B cell (primary cell): ENCODE results near the gene TMEM41B. TPM values are rescaled to one million over a fixed set of nuclear protein-coding genes. Genes with fewer than 3 reads are reported as not detected.

Experiments
- ATAC-seq: fragments of 200-7000 bp; cut with Tn5 transposase; one replicate; pipeline ENCODE4 v1.10.0; 2021; ENCODE audit warnings: low read depth, mild to moderate bottlenecking, moderate number of reproducible peaks, moderate library complexity
- CTCF ChIA-PET: fragments of 350-600 bp; sonication (Branson Sonifier 250); formaldehyde crosslinking; loops from one replicate; lab custom pipeline; 2021; ENCODE audit warnings: antibody characterized with exemption, inconsistent platforms; lab: Charles Lee
- POLR2A ChIA-PET: fragments of 350-600 bp; sonication (Branson Sonifier 250); formaldehyde crosslinking; loops from one replicate; lab custom pipeline; 2021; ENCODE audit warnings: antibody characterized with exemption; lab: Charles Lee
- DNase-seq: peaks from one replicate; pipeline ENCODE4 v3.0.0; 2013
- H2AFZ ChIP-seq: 2 replicates; pipeline ENCODE4 v1.6.1; 2012; ENCODE audit warnings: mild to moderate bottlenecking, low read depth, low read length; ENCODE audit not compliant: insufficient read depth, poor library complexity, severe bottlenecking
- H3K27ac ChIP-seq, 2 donors: 1 replicate in 1 of 2; 2 replicates in 1 of 2; pipeline ENCODE4 v1.5.1; 2012 to 2013; ENCODE audit warnings: low read length in 2 of 2, mild to moderate bottlenecking in 2 of 2, moderate library complexity in 1 of 2
- H3K27me3 ChIP-seq, 4 experiments: fragments of 200-600 bp in 1 of 4; sonication (generic) in 1 of 4; replicated peaks in 1 of 4; 1 replicate in 2 of 4; 2 replicates in 2 of 4; pipeline versions ENCODE4 v1.6.1 to v1.7.0; 2013 to 2016; ENCODE audit warnings: low read length in 3 of 4, mild to moderate bottlenecking in 2 of 4, mixed read lengths in 1 of 4, moderate library complexity in 1 of 4; ENCODE audit not compliant: insufficient read depth in 4 of 4, control insufficient read depth in 3 of 4; ENCODE audit errors: control extremely low read depth in 1 of 4
- H3K36me3 ChIP-seq, 2 experiments: replicated peaks in 1 of 2; 1 replicate in 1 of 2; 2 replicates in 1 of 2; pipeline versions ENCODE4 v1.6.1 to v1.7.1; 2013; ENCODE audit warnings: low read length in 1 of 2; ENCODE audit not compliant: insufficient read depth in 2 of 2, control insufficient read depth in 1 of 2; ENCODE audit errors: control extremely low read depth in 1 of 2, extremely low read depth in 1 of 2
- H3K4me1 ChIP-seq, 2 donors: fragments of 200-600 bp in 1 of 2; sonication (generic) in 1 of 2; 1 replicate in 1 of 2; 2 replicates in 1 of 2; pipeline versions ENCODE4 v1.5.1 to v1.6.1; 2013 to 2017; ENCODE audit warnings: low read length in 2 of 2; ENCODE audit not compliant: control insufficient read depth in 2 of 2, insufficient read depth in 2 of 2
- H3K4me2 ChIP-seq: replicated peaks from 2 replicates; pipeline ENCODE3; 2012; ENCODE audit warnings: mild to moderate bottlenecking, low read depth, low read length; ENCODE audit not compliant: poor library complexity, severe bottlenecking
- H3K4me3 ChIP-seq, 5 experiments: fragments of 200-600 bp in 1 of 5; sonication (generic) in 1 of 5; 1 replicate in 3 of 5; 2 replicates in 2 of 5; pipeline versions ENCODE4 v1.5.1 to v1.7.0; 2011 to 2016; ENCODE audit warnings: low read length in 4 of 5, mild to moderate bottlenecking in 4 of 5, low read depth in 2 of 5, control low read depth in 1 of 5, moderate library complexity in 1 of 5; ENCODE audit not compliant: insufficient read depth in 1 of 5; ENCODE audit errors: control extremely low read depth in 1 of 5, extremely low read depth in 1 of 5
- H3K79me2 ChIP-seq: fragments of 200-600 bp; sonication (generic); one replicate; pipeline ENCODE4 v1.6.0; 2016; ENCODE audit warnings: low read length; ENCODE audit not compliant: control insufficient read depth, insufficient read depth
- H3K9ac ChIP-seq: fragments of 200-600 bp; sonication (generic); 2 replicates; pipeline ENCODE4 v1.6.1; 2017; ENCODE audit warnings: mild to moderate bottlenecking, low read length, moderate library complexity
- H3K9me3 ChIP-seq, 3 donors: one replicate each; pipeline versions ENCODE4 v1.6.1 to v1.7.1; 2013; ENCODE audit warnings: low read length in 2 of 3; ENCODE audit not compliant: control insufficient read depth in 2 of 3, insufficient read depth in 1 of 3; ENCODE audit errors: control extremely low read depth in 1 of 3
- H4K20me1 ChIP-seq: 2 replicates; pipeline ENCODE4 v1.6.0; 2012; ENCODE audit warnings: mild to moderate bottlenecking, low read length; ENCODE audit not compliant: insufficient read depth, control insufficient read depth, poor library complexity, severe bottlenecking
- H3K27ac Mint-ChIP-seq: one replicate; pipeline ENCODE4 v1.8.0; 2021; ENCODE audit warnings: mixed read lengths
- H3K27me3 Mint-ChIP-seq: one replicate; pipeline ENCODE4 v1.8.0; 2021; ENCODE audit warnings: mixed read lengths
- H3K4me1 Mint-ChIP-seq: one replicate; pipeline ENCODE4 v1.8.0; 2021; ENCODE audit warnings: mixed read lengths
- H3K4me3 Mint-ChIP-seq: one replicate; pipeline ENCODE4 v1.8.0; 2021; ENCODE audit warnings: mixed read lengths
- H3K9me3 Mint-ChIP-seq: one replicate; pipeline ENCODE4 v1.8.0; 2022; ENCODE audit warnings: mixed read lengths; ENCODE audit not compliant: insufficient read depth
- EZH2 ChIP-seq: IDR thresholded peaks from 2 replicates; pipeline ENCODE4 v1.6.1; 2012; ENCODE audit warnings: borderline replicate concordance, low read depth, mild to moderate bottlenecking, moderate library complexity, low read length; ENCODE audit not compliant: insufficient read depth, poor library complexity, severe bottlenecking
- WGBS: methylation state at CpG from one replicate; pipeline ENCODE4 v1.1.5; 2013; ENCODE audit warnings: missing lambda C conversion rate; ENCODE audit not compliant: insufficient coverage; 5-methylcytosine and 5-hydroxymethylcytosine counted together
- intact Hi-C: fragments of 100-400 bp; cut with micrococcal nuclease; formaldehyde crosslinking; loops from one replicate; pipeline ENCODE4 v1.10.0; 2022
- polyA plus RNA-seq: library from polyadenylated mRNA; depleted of rRNA; stranded (reverse); fragments of >200 nt; gene quantifications from 2 replicates; pipeline ENCODE4 v1.2.3, GENCODE V29; 2012
- total RNA-seq, 2 donors: library from RNA; stranded (reverse); fragments of 120-200 nt in 1 of 2; gene quantifications; 1 replicate in 1 of 2; 2 replicates in 1 of 2; pipeline versions ENCODE4 v1.2.3 to v1.2.4, GENCODE V29; 2013 to 2022
- TF ChIP-seq, protein P1 (sequence below): fragments of 200-600 bp; IDR thresholded peaks from one replicate; pipeline ENCODE4 v1.8.0; 2022; ENCODE audit warnings: antibody characterized with exemption, mild to moderate bottlenecking

The TMEM41B gene
- total and polyA plus RNA-seq, 2 donors (not counting 1 experiment from before 2014, with no cell fraction given) = 16.1 to 43.9 TPM

DNA sequence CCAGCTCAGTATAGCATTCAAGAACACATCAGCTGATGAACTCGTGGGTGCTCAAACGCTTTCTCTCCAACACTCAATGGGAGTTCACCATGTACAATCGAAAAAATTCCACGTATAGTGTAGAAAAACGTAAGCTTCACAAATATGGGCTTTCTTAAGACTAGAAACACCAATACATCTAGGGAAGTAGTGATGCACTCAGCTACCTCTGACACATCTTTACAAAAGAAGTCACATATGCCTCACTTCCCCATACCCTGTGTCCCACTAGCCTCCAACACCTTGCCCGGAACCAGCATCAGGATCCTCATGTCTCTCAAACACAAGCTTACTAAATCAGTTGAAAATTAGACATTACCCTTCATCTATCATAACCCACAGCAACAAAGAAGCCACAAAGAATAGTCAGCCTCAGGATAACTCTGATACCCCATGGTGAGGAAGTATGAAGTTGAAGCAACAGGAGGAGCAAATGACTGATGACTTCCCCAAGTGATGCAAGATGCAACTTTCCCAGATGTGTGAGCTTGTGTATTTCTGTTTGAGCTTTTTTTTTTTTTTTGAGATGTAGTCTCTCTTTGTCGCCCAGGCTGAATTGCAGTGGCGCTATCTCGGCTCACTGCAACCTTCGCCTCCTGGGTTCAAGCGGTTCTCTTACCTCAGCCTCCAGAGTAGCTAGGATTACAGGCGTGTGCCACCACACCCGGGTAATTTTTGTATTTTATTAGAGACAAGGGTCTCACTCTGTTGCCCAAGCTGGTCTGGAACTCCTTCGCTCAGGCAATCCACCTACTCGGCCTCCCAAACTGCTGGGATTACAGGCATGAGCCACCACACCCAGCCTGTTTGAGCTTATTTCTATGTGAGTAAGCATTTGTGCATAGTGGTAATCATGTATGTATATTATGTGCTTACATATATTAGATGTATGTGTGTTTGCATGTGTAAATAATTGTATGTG, 40.7 kb downstream of the TMEM41B start:
- Histone ChIP-seq H3K9ac (no peak overlapping the region), H3K27me3 (no peaks in the 10 kb centered on the region), H3K4me2 (no peak overlapping the region), H2AFZ (no peak overlapping the region), H3K4me1 (no peaks in the 10 kb centered on the region), H4K20me1 (no peaks in the 10 kb centered on the region), H3K79me2 (no peaks in the 10 kb centered on the region), H3K4me3 (no peak overlapping the region), H3K36me3 (peaks cover 0 to 2% of the 10 kb centered on the region in 2 experiments), H3K9me3 (no peaks in the 10 kb centered on the region), H3K27ac (no peak overlapping the region)
- ChIA-PET CTCF (no interaction called here), POLR2A (interaction anchor here (0.6 kb wide), 1 partner anchor 184 kb away, joined by 3 read pairs; no protein-coding TSS in a partner anchor)
- no peak for TF ChIP-seq EZH2
- TF ChIP-seq, protein P1, sequence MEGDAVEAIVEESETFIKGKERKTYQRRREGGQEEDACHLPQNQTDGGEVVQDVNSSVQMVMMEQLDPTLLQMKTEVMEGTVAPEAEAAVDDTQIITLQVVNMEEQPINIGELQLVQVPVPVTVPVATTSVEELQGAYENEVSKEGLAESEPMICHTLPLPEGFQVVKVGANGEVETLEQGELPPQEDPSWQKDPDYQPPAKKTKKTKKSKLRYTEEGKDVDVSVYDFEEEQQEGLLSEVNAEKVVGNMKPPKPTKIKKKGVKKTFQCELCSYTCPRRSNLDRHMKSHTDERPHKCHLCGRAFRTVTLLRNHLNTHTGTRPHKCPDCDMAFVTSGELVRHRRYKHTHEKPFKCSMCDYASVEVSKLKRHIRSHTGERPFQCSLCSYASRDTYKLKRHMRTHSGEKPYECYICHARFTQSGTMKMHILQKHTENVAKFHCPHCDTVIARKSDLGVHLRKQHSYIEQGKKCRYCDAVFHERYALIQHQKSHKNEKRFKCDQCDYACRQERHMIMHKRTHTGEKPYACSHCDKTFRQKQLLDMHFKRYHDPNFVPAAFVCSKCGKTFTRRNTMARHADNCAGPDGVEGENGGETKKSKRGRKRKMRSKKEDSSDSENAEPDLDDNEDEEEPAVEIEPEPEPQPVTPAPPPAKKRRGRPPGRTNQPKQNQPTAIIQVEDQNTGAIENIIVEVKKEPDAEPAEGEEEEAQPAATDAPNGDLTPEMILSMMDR = no peak
- Mint-ChIP-seq H3K4me1 (no peaks in the 10 kb centered on the region), H3K9me3 (no peaks in the 10 kb centered on the region), H3K4me3 (no peak overlapping the region), H3K27ac (no peak overlapping the region), H3K27me3 (no peaks in the 10 kb centered on the region)
- ATAC-seq (no peak), DNase-seq (no peak)
- WGBS = 75% methylated on average over 7 of the region's 15 CpGs
- intact Hi-C loops = no loop called here

DNA sequence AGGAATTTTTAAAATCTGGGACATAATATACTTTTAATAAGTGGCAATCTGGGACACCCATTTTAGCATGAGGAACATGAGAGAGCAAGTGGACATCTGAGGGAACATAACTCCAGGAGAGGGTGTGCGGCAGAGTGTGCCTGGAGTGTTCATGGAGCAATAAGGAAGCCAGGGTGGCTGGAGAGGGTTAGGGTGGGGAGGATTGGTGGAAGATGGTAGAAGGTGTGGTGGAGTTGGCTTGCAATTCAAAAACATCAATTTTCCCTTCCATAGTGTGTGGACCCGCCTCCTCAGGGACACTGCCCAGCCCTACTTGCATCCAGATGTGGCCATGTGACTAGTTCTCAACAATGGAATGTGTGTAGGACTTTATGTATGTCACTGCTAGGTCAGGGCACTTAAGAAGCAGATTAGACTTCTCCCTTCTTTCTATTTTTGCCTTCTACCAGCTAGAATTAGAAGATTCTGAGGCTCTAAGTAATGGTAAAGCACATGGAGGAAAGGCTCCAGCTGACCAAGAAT, 44.8 kb downstream of the TMEM41B start:
- Histone ChIP-seq H3K36me3 (no peaks in the 10 kb centered on the region), H4K20me1 (no peaks in the 10 kb centered on the region), H3K9me3 (no peaks in the 10 kb centered on the region), H3K79me2 (peaks cover 2% of the 10 kb centered on the region), H3K4me3 (no peak overlapping the region), H3K27me3 (no peaks in the 10 kb centered on the region), H2AFZ (no peak overlapping the region), H3K27ac (no peak overlapping the region), H3K4me1 (peaks cover 0 to 5% of the 10 kb centered on the region in 2 donors), H3K9ac (no peak overlapping the region), H3K4me2 (no peak overlapping the region)
- Mint-ChIP-seq H3K9me3 (no peaks in the 10 kb centered on the region), H3K27ac (no peak overlapping the region), H3K4me1 (peaks cover 6% of the 10 kb centered on the region), H3K4me3 (no peak overlapping the region), H3K27me3 (no peaks in the 10 kb centered on the region)
- no peak for DNase-seq
- POLR2A ChIA-PET = no interaction called here
- intact Hi-C loops = no loop called here
- 100% methylated on average over 1 of the region's 2 CpGs for WGBS
- CTCF ChIA-PET = interaction anchor here (0.8 kb wide), 1 partner anchor 10 kb away, joined by 3 read pairs; no protein-coding TSS in a partner anchor
- TF ChIP-seq, protein P1 = no peak
- no peak for TF ChIP-seq EZH2
- no peak for ATAC-seq
